Coronary artery (tissue), 2 donors: ENCODE results near the gene CALR3.
"Not testable (repeated sequence)": the region's sequence is repeated elsewhere in the genome, so short reads cannot be mapped to it uniquely, and the experiment has no call there.

Experiments used
- DNase-seq: peaks from one replicate; pipeline ENCODE4 v3.0.0-alpha.2; 2017; ENCODE audit warnings: low spot score
- H3K27ac ChIP-seq, 2 donors: fragments of 200-600 bp; sonication (generic); one replicate each; pipeline ENCODE4 v1.5.1; 2016 to 2019
- H3K4me3 ChIP-seq: fragments of 200-600 bp; sonication (generic); 2 replicates; pipeline ENCODE4 v1.5.1; 2016; ENCODE audit warnings: mild to moderate bottlenecking, moderate library complexity
- TF ChIP-seq, protein P1 (sequence below): fragments of 200-600 bp; sonication (generic); IDR thresholded peaks from one replicate; pipeline ENCODE4 v1.5.1; 2019; ENCODE audit warnings: antibody characterized with exemption

Gene CALR3

DNA sequence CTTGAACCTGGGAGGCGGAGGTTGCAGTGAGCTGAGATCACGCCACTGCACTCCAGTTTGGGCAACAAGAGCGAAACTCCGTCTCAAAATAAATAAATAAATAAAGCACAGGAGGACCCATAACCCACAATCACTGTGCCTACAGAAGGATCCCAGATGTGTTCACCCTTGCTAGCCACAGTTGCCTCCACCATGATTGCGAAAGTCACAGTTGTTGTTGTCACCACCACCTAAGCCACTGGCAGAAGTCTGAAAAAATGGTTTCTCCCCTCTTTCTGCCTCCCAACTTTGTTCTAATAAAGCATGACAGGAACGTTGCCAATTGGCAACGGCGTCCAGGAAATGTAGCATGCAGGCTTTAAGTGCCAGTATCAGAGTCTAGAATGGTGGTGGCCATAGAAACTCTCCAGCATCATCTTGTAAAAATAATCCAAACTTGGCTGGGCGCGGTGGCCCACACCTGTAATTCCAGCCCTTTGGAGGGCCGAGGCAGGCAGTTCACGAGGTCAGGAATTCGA, 22.0 kb downstream of the CALR3 start:
- no peak for DNase-seq
- no peak overlapping the region for H3K4me3 ChIP-seq
- TF ChIP-seq, protein P1, sequence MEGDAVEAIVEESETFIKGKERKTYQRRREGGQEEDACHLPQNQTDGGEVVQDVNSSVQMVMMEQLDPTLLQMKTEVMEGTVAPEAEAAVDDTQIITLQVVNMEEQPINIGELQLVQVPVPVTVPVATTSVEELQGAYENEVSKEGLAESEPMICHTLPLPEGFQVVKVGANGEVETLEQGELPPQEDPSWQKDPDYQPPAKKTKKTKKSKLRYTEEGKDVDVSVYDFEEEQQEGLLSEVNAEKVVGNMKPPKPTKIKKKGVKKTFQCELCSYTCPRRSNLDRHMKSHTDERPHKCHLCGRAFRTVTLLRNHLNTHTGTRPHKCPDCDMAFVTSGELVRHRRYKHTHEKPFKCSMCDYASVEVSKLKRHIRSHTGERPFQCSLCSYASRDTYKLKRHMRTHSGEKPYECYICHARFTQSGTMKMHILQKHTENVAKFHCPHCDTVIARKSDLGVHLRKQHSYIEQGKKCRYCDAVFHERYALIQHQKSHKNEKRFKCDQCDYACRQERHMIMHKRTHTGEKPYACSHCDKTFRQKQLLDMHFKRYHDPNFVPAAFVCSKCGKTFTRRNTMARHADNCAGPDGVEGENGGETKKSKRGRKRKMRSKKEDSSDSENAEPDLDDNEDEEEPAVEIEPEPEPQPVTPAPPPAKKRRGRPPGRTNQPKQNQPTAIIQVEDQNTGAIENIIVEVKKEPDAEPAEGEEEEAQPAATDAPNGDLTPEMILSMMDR = no peak
- H3K27ac ChIP-seq = no peak overlapping the region

DNA sequence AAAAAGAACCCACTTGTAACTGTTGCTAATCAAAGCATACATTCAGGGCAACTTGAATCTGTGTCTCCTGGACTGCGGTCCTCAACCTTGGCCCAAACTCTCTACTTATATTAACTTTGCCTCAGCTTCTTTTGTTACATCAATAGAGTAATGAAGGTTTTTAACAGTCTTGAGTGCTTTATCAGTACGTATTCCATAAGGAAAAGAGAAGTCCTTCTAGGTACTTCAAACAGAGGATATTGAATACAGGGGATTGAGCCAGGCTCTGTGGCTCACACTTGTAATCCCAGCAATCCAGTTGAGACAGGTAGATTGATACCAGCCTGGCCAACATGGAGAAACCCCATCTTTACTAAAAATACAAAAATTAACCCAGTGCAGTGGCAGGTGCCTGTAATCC, 23.0 kb downstream of the CALR3 start:
- TF ChIP-seq, protein P1 = no peak
- DNase-seq = no peak
- Histone ChIP-seq H3K27ac (no peak overlapping the region), H3K4me3 (no peak overlapping the region)

DNA sequence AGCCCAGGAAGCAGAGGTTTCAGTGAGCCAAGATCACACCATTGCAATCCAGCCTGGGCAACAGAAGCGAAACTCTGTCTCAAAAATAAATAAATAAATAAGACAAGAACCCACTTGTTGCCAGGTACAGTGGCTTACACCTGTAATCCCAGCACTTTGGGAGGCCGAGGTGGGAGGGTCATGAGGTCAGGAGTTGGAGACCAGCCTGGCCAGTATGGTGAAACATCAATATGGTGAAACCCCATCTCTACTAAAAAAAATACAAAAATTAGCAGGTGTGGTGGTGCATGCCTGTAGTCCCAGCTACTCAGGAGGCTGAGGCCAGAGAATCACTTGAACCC, 23.4 kb downstream of the CALR3 start:
- Histone ChIP-seq H3K27ac (peak overlapping the region; percentile 91 to 93), H3K4me3 (peak overlapping the region; percentile 100)
- DNase-seq = not testable (repeated sequence)

DNA sequence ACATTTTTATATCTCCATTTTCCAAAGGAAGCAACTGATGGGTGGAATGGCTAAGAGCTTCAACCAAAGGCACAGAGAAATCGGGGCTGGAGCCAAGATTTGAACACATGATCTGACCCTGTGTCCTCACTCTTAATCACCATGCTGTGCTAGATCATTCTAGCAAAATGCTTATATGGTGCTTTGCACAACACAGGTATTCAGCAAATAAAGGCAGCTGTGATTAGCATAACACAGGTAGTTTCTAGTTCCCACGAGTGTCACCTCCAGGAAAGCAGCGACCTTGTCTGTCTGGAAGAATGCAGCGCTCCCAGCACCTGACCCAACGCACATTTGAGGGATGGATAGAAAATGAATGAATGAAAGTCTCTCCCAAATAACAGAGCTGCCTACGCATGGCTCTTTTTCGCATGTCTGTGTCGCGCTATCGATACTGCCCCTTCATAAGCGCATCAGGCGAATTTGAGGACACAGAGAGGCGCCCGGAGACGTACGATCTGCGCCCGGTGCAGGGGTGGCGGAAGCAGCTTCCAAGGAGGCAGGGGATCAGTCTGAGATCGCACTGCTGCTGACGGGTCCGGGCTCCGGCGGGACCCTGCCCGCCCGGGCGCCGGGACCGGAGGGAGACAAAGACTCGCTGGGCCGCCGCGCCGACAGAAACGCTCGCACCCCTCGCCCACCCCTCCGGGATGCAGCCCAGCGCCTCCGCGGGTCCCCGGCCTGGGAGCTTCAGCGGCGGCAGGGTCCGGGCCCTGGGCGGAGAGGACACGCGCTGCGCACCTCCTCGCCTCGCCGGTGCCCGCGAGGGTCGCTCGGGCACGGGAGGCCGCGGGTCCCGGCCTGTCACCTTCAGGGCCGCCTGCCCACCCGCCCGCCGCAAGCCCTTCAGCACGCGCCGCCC, 24.8 kb downstream of the CALR3 start:
- TF ChIP-seq, protein P1 = no peak
- DNase-seq = no peak
- H3K27ac ChIP-seq = peak overlapping the region; percentile 64 to 93
- peak overlapping the region; percentile 100 for H3K4me3 ChIP-seq

DNA sequence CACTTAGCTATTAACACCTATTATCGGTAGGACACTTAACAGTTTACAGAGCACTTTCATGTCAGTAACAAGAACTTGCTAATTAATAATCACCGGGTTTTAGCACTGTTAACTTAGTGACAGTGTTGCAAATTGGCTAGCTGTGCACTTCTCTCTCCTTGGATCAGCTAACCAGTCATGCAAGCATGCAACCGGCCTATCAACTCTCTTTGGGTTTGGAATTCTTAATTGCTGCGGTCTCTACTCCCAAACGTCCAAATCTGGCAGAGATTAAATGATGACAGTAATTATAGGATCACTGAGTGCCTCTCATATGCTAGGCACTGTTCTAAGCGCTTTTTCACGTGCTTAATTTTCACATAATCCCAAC, 25.4 kb downstream of the CALR3 start:
- no peak for DNase-seq
- H3K27ac ChIP-seq = peak overlapping the region in 1 of 2 donors; percentile 93
- H3K4me3 ChIP-seq = peak overlapping the region; percentile 100
- TF ChIP-seq, protein P1 = no peak

DNA sequence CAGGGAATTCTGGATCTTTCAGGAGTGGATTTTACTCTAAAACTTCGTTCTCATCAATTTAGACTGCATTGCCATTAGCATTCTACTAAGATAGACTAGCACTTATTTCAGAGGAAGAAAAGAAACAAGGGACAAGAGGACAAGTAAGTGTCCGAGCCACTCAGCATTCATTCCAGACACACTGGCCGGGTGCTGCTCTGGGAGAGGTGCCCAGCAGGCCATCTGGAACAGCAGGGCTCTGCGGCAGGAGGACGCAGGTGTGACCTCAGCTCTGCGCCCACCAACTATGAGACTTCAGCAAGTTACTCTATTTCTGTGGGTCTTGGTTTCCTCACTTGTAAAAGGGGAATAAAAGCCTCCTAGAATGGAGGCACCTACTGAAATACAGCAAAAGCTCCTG, 28.4 kb downstream of the CALR3 start:
- H3K27ac ChIP-seq = no peak overlapping the region
- TF ChIP-seq, protein P1 = no peak
- no peak for DNase-seq
- no peak overlapping the region for H3K4me3 ChIP-seq

DNA sequence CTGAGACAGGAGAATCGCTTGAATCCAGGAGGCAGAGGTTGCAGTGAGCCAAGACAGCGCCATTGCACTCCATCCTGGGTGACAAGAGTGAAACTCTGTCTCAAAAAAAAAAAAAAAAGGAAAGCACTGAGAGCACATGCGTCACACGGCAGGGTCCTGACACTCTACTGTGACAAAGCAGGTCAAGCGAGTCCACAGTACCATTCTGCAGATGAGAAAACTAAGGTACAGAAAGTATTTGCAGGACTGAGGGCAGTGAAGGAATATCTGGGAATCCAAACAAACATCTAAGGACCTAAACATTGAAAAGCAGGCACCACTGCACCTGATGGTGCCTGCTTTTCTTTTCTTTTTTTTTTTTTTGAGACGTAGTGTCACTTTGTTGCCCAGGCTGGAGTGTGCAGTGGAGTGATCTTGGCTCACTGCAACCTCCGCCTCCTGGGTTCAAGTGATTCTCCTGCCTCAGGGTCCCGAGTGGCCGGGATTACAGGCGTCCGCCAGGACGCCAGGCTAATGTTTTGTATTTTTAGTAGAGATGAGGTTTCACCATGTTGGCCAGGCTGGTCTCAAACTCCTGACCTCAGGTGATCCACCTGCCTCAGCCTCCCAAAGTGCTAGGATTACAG, 29.1 kb downstream of the CALR3 start:
- not testable (repeated sequence) for H3K27ac ChIP-seq, H3K4me3 ChIP-seq, DNase-seq

DNA sequence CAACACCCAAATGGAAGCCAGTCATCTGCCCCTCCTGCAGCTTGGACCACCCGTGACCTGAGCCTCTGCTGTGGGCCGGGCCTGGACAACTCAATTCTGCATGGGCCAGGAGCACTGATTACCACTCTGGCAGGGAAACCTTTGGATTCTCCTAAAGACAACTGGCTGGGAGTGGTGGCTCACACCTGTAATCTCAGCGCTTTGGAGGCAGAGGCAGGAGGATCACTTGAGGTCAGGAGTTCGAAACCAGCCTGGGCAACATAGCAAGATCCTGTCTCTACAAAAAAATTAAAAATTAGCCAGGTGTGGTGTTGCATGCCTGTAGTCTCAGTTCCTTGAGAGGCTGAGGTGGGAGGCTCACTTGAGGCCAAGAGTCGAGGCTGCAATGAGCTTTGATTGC, 30.7 kb downstream of the CALR3 start:
- no peak for DNase-seq
- Histone ChIP-seq H3K27ac (no peak overlapping the region), H3K4me3 (no peak overlapping the region)
- TF ChIP-seq, protein P1 = no peak
